ENCODE data around the gene ME3.

ME3 gene

DNA sequence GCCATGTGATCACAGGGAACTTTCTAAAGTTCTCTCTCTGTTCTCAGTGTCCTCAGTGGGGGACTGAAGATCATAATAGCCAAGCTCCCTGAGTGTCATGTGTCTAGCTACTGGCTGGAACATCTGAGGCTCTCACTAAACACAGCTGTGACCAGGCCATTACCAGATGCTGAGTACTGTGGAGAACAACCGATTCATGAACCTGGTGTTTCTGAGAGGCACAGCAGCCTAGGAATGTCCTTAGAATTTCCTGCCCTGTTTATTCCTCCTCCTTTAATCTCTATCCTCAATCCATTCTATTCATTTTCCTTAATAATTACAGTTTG lies 93.0 kb downstream of the ME3 start:
- H3K36me3 ChIP-seq (replicated peaks; ENCODE audit: insufficient read depth, low read length): no peaks in the 10 kb centered on the region
- H3K9ac ChIP-seq (ENCODE audit: low read length): no peak overlapping the region
- no peak overlapping the region for H3K4me3 ChIP-seq (ENCODE audit: low read length)
- no peaks in the 10 kb centered on the region for H3F3A ChIP-seq (ENCODE audit: insufficient read depth, low read length)
- H4K20me1 ChIP-seq (ENCODE audit: insufficient read depth, low read length): no peaks in the 10 kb centered on the region
- H3K79me2 ChIP-seq (ENCODE audit: low read length): no peaks in the 10 kb centered on the region
- no peak for DNase-seq
- no peaks in the 10 kb centered on the region for H3K9me2 ChIP-seq (replicated peaks; ENCODE audit: insufficient read depth, low read length)
- H3K4me1 ChIP-seq (ENCODE audit: low read length): no peaks in the 10 kb centered on the region
- H2AFZ ChIP-seq (ENCODE audit: low read length): no peak overlapping the region
- no peaks in the 10 kb centered on the region for H3K27me3 ChIP-seq (replicated peaks; ENCODE audit: insufficient read depth, low read length)
- TF ChIP-seq EZH2phosphoT487 (IDR thresholded peaks at IDR 0.05; ENCODE audit: low read length) (no peak), CTCF (IDR thresholded peaks at IDR 0.05; ENCODE audit: low read length) (no peak), EZH2 (optimal IDR thresholded peaks at IDR 0.05; ENCODE audit: low read depth, low read length) (no peak)
- H3K9me3 ChIP-seq (replicated peaks; ENCODE audit: insufficient read depth, low read length): no peaks in the 10 kb centered on the region
- no peak overlapping the region for H3K4me2 ChIP-seq (ENCODE audit: low read depth, low read length)
- no peak overlapping the region for H3K27ac ChIP-seq (ENCODE audit: low read length)

GRCh38 chr11:86578727-86579405 lies 93.5 kb downstream of the ME3 start:
- H3K4me2 ChIP-seq (ENCODE audit: low read depth, low read length): no peak overlapping the region

DNA sequence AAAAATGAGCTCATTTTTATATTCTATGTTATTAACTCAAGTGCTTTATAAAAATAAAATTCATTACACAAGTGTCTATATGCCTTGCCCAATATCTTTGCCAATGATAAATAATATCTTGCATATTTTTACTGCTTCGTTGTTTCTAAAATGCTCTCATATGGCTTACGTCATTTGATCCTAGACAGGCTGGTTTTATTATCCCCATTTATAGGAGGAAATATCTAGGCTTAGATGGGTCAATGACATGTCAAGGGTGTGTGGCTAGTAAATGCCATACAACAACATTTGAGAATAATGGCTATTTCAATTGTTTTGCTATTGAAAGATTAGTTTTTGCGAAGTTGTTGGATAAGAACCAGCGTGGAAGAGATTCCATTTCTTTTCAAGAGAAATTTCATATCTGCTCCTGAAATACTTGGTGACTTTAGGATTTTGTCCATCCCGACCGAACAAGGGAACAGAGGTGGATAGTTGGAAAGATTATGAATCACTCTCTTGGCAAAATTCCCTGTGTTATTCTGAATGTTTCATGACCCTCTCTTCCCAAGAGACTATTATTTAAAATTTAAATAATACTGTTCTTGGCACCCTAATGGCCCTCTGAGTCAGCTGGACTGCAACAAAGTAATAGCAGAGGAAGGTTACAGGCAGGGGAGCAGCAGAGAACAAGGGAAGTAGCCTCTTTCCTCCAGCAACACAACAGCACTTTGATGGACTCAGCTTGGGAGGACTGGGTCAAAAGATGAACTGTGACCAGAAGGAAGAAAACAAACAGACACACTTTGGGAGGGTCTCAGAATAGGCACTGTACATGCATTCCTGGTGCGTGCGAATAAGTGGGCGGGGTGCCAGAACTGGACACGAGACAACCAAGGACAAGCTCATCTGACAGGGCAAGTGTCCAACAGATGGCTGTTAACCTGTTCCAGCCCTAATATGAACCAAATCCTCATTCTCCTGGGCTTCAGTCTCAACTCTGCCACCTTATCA lies 94.5 kb downstream of the ME3 start:
- no peak overlapping the region for H3K27ac ChIP-seq (ENCODE audit: low read length)
- H3F3A ChIP-seq (ENCODE audit: insufficient read depth, low read length): no peaks in the 10 kb centered on the region
- TF ChIP-seq EZH2phosphoT487 (IDR thresholded peaks at IDR 0.05; ENCODE audit: low read length) (no peak), EZH2 (optimal IDR thresholded peaks at IDR 0.05; ENCODE audit: low read depth, low read length) (no peak), CTCF (IDR thresholded peaks at IDR 0.05; ENCODE audit: low read length) (no peak)
- no peak overlapping the region for H3K9ac ChIP-seq (ENCODE audit: low read length)
- H3K36me3 ChIP-seq (replicated peaks; ENCODE audit: insufficient read depth, low read length): no peaks in the 10 kb centered on the region
- H2AFZ ChIP-seq (ENCODE audit: low read length): no peak overlapping the region
- no peaks in the 10 kb centered on the region for H3K27me3 ChIP-seq (replicated peaks; ENCODE audit: insufficient read depth, low read length)
- no peak for DNase-seq
- H3K4me2 ChIP-seq (ENCODE audit: low read depth, low read length): no peak overlapping the region
- H3K4me3 ChIP-seq (ENCODE audit: low read length): no peak overlapping the region
- H3K79me2 ChIP-seq (ENCODE audit: low read length): no peaks in the 10 kb centered on the region
- no peaks in the 10 kb centered on the region for H3K9me3 ChIP-seq (replicated peaks; ENCODE audit: insufficient read depth, low read length)
- H4K20me1 ChIP-seq (ENCODE audit: insufficient read depth, low read length): no peaks in the 10 kb centered on the region
- H3K9me2 ChIP-seq (replicated peaks; ENCODE audit: insufficient read depth, low read length): no peaks in the 10 kb centered on the region
- H3K4me1 ChIP-seq (ENCODE audit: low read length): no peaks in the 10 kb centered on the region

More at GRCh38 chr11:86578727-86579405, 93.5 kb downstream of the ME3 start:
- no peak for TF ChIP-seq EZH2 (optimal IDR thresholded peaks at IDR 0.05; ENCODE audit: low read depth, low read length)
- no peak for TF ChIP-seq CTCF (IDR thresholded peaks at IDR 0.05; ENCODE audit: low read length)
- TF ChIP-seq EZH2phosphoT487 (IDR thresholded peaks at IDR 0.05; ENCODE audit: low read length): no peak
- no peaks in the 10 kb centered on the region for H3K27me3 ChIP-seq (replicated peaks; ENCODE audit: insufficient read depth, low read length)
- H3K4me3 ChIP-seq (ENCODE audit: low read length): no peak overlapping the region
- H3K9me3 ChIP-seq (replicated peaks; ENCODE audit: insufficient read depth, low read length): no peaks in the 10 kb centered on the region
- no peaks in the 10 kb centered on the region for H4K20me1 ChIP-seq (ENCODE audit: insufficient read depth, low read length)
- no peak for DNase-seq
- H3K9ac ChIP-seq (ENCODE audit: low read length): no peak overlapping the region
- no peak overlapping the region for H2AFZ ChIP-seq (ENCODE audit: low read length)
- no peaks in the 10 kb centered on the region for H3K9me2 ChIP-seq (replicated peaks; ENCODE audit: insufficient read depth, low read length)
- no peaks in the 10 kb centered on the region for H3F3A ChIP-seq (ENCODE audit: insufficient read depth, low read length)
- H3K36me3 ChIP-seq (replicated peaks; ENCODE audit: insufficient read depth, low read length): no peaks in the 10 kb centered on the region
- H3K4me1 ChIP-seq (ENCODE audit: low read length): no peaks in the 10 kb centered on the region
- no peak overlapping the region for H3K27ac ChIP-seq (ENCODE audit: low read length)
- H3K79me2 ChIP-seq (ENCODE audit: low read length): no peaks in the 10 kb centered on the region

Data from MM.1S (cell line).